H9 (cell line): Measurements from ENCODE around the gene KRTAP5-6. TPM values are rescaled to one million over a fixed set of nuclear protein-coding genes. Genes with fewer than 3 reads are reported as not detected.
"Not testable (repeated sequence)": the region's sequence is repeated elsewhere in the genome, so short reads cannot be mapped to it uniquely, and the experiment has no call there.

Source experiments
- DNase-seq: peaks from one replicate; pipeline ENCODE4 v3.0.0-alpha.2; 2017
- H2AFZ ChIP-seq: one replicate; pipeline ENCODE4 v1.6.1; 2013; ENCODE audit warnings: mild to moderate bottlenecking, low read length, control low read depth, moderate library complexity
- H2AK5ac ChIP-seq: 2 replicates; pipeline ENCODE4 v1.6.1; 2013; ENCODE audit warnings: low read length, control low read depth, mixed read lengths; ENCODE audit not compliant: insufficient read length
- H2BK120ac ChIP-seq: one replicate; pipeline ENCODE4 v1.6.1; 2013; ENCODE audit warnings: low read depth, mild to moderate bottlenecking, low read length, control low read depth, inconsistent platforms; ENCODE audit not compliant: poor library complexity, severe bottlenecking
- H2BK12ac ChIP-seq: 2 replicates; pipeline ENCODE4 v1.6.1; 2013; ENCODE audit warnings: low read length, control low read depth, mixed read lengths, low read depth; ENCODE audit not compliant: insufficient read length
- H2BK15ac ChIP-seq: 2 replicates; pipeline ENCODE4 v1.6.1; 2013; ENCODE audit warnings: low read depth, low read length, control low read depth
- H2BK20ac ChIP-seq: one replicate; pipeline ENCODE4 v1.6.1; 2013; ENCODE audit warnings: low read depth, mild to moderate bottlenecking, low read length, control low read depth, inconsistent platforms; ENCODE audit not compliant: poor library complexity, severe bottlenecking
- H2BK5ac ChIP-seq: 2 replicates; pipeline ENCODE4 v1.6.1; 2013; ENCODE audit warnings: low read length, control low read depth, mixed read lengths; ENCODE audit not compliant: insufficient read length
- H3K14ac ChIP-seq: 2 replicates; pipeline ENCODE4 v1.6.1; 2013; ENCODE audit warnings: low read length, control low read depth; ENCODE audit not compliant: insufficient read depth
- H3K18ac ChIP-seq: 2 replicates; pipeline ENCODE4 v1.6.1; 2013; ENCODE audit warnings: low read depth, mild to moderate bottlenecking, mixed read lengths, low read length, control low read depth; ENCODE audit not compliant: insufficient read length
- H3K23ac ChIP-seq: 2 replicates; pipeline ENCODE4 v1.6.1; 2013; ENCODE audit warnings: low read length, control low read depth, mixed read lengths, low read depth; ENCODE audit not compliant: insufficient read length
- H3K23me2 ChIP-seq: 2 replicates; pipeline ENCODE4 v1.6.1; 2013; ENCODE audit warnings: low read depth, mild to moderate bottlenecking, mixed read lengths, low read length, control low read depth; ENCODE audit not compliant: insufficient read length, poor library complexity, severe bottlenecking
- H3K27ac ChIP-seq: 2 replicates; pipeline ENCODE4 v1.5.1; 2013; ENCODE audit warnings: low read length, control low read depth, mixed read lengths, low read depth; ENCODE audit not compliant: insufficient read length
- H3K27me3 ChIP-seq: 2 replicates; pipeline ENCODE4 v1.6.1; 2013; ENCODE audit warnings: low read length, control low read depth, inconsistent platforms; ENCODE audit not compliant: insufficient read depth
- H3K4ac ChIP-seq: 2 replicates; pipeline ENCODE4 v1.6.1; 2013; ENCODE audit warnings: low read depth, mild to moderate bottlenecking, control low read depth, inconsistent platforms, low read length, moderate library complexity
- H3K4me1 ChIP-seq: 2 replicates; pipeline ENCODE4 v1.6.1; 2013; ENCODE audit warnings: low read length, control low read depth, inconsistent platforms; ENCODE audit not compliant: insufficient read depth
- H3K4me2 ChIP-seq: 2 replicates; pipeline ENCODE4 v1.6.1; 2013; ENCODE audit warnings: low read length, control low read depth, mixed read lengths; ENCODE audit not compliant: insufficient read length, insufficient read depth
- H3K56ac ChIP-seq: 2 replicates; pipeline ENCODE4 v1.6.1; 2013; ENCODE audit warnings: low read depth, mild to moderate bottlenecking, mixed read lengths, low read length, control low read depth; ENCODE audit not compliant: insufficient read length
- H3K79me1 ChIP-seq: 2 replicates; pipeline ENCODE4 v1.6.1; 2013; ENCODE audit warnings: low read depth, mild to moderate bottlenecking, moderate library complexity, low read length, control low read depth, inconsistent platforms; ENCODE audit not compliant: insufficient read depth, poor library complexity, severe bottlenecking
- H3K79me2 ChIP-seq: 2 replicates; pipeline ENCODE4 v1.6.1; 2013; ENCODE audit warnings: low read length, control low read depth, inconsistent platforms; ENCODE audit not compliant: insufficient read depth
- H3K9ac ChIP-seq: 2 replicates; pipeline ENCODE4 v1.6.1; 2013; ENCODE audit warnings: low read length, control low read depth, mixed read lengths; ENCODE audit not compliant: insufficient read length; ENCODE audit errors: extremely low read depth
- H3K9me3 ChIP-seq: one replicate; pipeline ENCODE4 v1.6.1; 2013; ENCODE audit warnings: low read depth, low read length, inconsistent platforms; ENCODE audit not compliant: control insufficient read depth
- H3T11ph ChIP-seq: one replicate; pipeline ENCODE4 v1.6.1; 2013; ENCODE audit warnings: mild to moderate bottlenecking, low read length, control low read depth, inconsistent platforms
- H4K20me1 ChIP-seq: one replicate; pipeline ENCODE4 v1.6.1; 2013; ENCODE audit not compliant: control insufficient read depth, insufficient read length, insufficient read depth
- H4K5ac ChIP-seq: 2 replicates; pipeline ENCODE4 v1.6.1; 2013; ENCODE audit warnings: low read depth, mild to moderate bottlenecking, mixed read lengths, low read length, control low read depth; ENCODE audit not compliant: insufficient read length
- H4K8ac ChIP-seq: replicated peaks from 2 replicates; pipeline ENCODE4 v1.6.1; 2013; ENCODE audit warnings: low read length, control low read depth, mixed read lengths, low read depth; ENCODE audit not compliant: insufficient read length
- H4K91ac ChIP-seq: 2 replicates; pipeline ENCODE4 v1.6.1; 2013; ENCODE audit warnings: low read depth, mild to moderate bottlenecking, moderate library complexity, mixed read lengths, low read length, control low read depth; ENCODE audit not compliant: insufficient read length
- H3K27ac Mint-ChIP-seq, 3 experiments: 2 replicates in 2 of 3; 3 replicates in 1 of 3; pipeline ENCODE4 v1.8.0; 2020 to 2021; ENCODE audit warnings: mixed read lengths in 3 of 3, mild to moderate bottlenecking in 1 of 3, moderate library complexity in 1 of 3
- H3K27me3 Mint-ChIP-seq: 2 replicates; pipeline ENCODE4 v1.8.0; 2021; ENCODE audit warnings: low read depth, mild to moderate bottlenecking, moderate library complexity, mixed read lengths
- H3K36me3 Mint-ChIP-seq, 3 experiments: 2 replicates in 2 of 3; 3 replicates in 1 of 3; pipeline ENCODE4 v1.8.0; 2020 to 2021; ENCODE audit warnings: low read depth in 3 of 3, mixed read lengths in 3 of 3; ENCODE audit not compliant: insufficient read depth in 1 of 3
- H3K4me1 Mint-ChIP-seq, 2 experiments: 2 replicates each; pipeline ENCODE4 v1.8.0; 2020; ENCODE audit warnings: mixed read lengths in 2 of 2
- H3K4me3 Mint-ChIP-seq, 2 experiments: 2 replicates in 1 of 2; 3 replicates in 1 of 2; pipeline ENCODE4 v1.8.0; 2020 to 2021; ENCODE audit warnings: mild to moderate bottlenecking in 2 of 2, mixed read lengths in 2 of 2, moderate library complexity in 1 of 2
- H3K9me3 Mint-ChIP-seq, 2 experiments: 2 replicates in 1 of 2; 3 replicates in 1 of 2; pipeline ENCODE4 v1.8.0; 2020; ENCODE audit warnings: mild to moderate bottlenecking in 2 of 2, mixed read lengths in 2 of 2, moderate library complexity in 1 of 2
- WGBS: extraction: QIAGEN DNeasy Blood & Tissue Kit; methylation state at CpG from one replicate; pipeline ENCODE4 v1.1.7; 2013; ENCODE audit warnings: missing lambda C conversion rate, low lambda C conversion rate, mixed read lengths; ENCODE audit not compliant: insufficient read length; ENCODE audit errors: extremely low coverage; 5-methylcytosine and 5-hydroxymethylcytosine counted together
- total RNA-seq: library from RNA; stranded (reverse); gene quantifications from 2 replicates; pipeline ENCODE4 v1.2.1, GENCODE V29; 2021
- TF ChIP-seq, protein P1 (sequence below): fragments of 200-600 bp; sonication (generic); conservative IDR thresholded peaks from 3 replicates; pipeline ENCODE4 v1.8.0; 2021; ENCODE audit warnings: antibody characterized with exemption, mild to moderate bottlenecking

Gene KRTAP5-6
- total RNA-seq, 1 experiment from 2014 or later, result not detected

DNA sequence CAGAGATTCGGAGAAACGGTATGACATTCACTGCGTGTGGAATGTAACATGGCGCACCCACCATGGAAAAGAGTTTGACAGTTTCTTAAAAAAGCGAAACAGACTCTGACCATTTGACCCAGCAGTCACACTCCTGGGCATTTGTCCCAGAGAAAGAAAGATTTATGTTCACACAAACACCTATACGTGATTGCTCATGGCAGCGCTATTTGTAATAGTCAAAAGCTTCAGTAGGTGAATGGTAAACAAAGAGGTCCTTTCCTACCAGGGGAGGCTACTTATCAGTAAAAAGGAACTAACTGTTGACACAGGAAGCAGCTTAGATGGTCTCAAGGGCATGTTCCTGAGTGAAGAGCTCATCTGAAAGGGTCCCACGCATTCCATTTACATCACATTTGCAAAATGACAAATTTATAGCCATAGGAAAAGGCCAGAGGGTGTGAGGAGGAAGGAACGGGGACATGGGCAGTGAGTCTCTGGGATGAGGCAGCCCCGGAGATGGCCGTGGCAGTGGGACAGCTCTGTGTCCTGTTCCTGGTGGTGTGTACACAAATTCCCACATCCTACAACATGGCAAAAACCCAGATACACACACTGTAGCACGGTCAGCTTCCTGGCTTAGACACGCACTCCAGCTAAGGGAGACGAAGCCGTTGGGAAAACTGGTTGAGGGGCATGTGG lies 14.6 kb upstream of the KRTAP5-6 start:
- Histone ChIP-seq H2BK15ac (no peak overlapping the region), H2BK20ac (no peak overlapping the region), H2BK120ac (no peak overlapping the region), H3K79me1 (no peaks in the 10 kb centered on the region), H3T11ph (no peak overlapping the region), H2AFZ (no peak overlapping the region), H3K4ac (no peak overlapping the region), H3K18ac (no peak overlapping the region), H3K9me3 (no peaks in the 10 kb centered on the region), H2AK5ac (no peak overlapping the region), H4K20me1 (no peaks in the 10 kb centered on the region), H3K4me2 (no peak overlapping the region), H3K14ac (no peak overlapping the region), H3K9ac (no peak overlapping the region), H3K23me2 (no peaks in the 10 kb centered on the region), H3K23ac (no peak overlapping the region), H2BK12ac (no peak overlapping the region), H4K91ac (no peak overlapping the region), H4K8ac (no peak overlapping the region), H3K56ac (no peak overlapping the region), H3K27ac (no peak overlapping the region), H2BK5ac (no peak overlapping the region), H4K5ac (no peak overlapping the region), H3K79me2 (no peaks in the 10 kb centered on the region), H3K4me1 (no peaks in the 10 kb centered on the region), H3K27me3 (no peaks in the 10 kb centered on the region)
- H3K36me3 Mint-ChIP-seq, result no peaks in the 10 kb centered on the region
- TF ChIP-seq, protein P1, sequence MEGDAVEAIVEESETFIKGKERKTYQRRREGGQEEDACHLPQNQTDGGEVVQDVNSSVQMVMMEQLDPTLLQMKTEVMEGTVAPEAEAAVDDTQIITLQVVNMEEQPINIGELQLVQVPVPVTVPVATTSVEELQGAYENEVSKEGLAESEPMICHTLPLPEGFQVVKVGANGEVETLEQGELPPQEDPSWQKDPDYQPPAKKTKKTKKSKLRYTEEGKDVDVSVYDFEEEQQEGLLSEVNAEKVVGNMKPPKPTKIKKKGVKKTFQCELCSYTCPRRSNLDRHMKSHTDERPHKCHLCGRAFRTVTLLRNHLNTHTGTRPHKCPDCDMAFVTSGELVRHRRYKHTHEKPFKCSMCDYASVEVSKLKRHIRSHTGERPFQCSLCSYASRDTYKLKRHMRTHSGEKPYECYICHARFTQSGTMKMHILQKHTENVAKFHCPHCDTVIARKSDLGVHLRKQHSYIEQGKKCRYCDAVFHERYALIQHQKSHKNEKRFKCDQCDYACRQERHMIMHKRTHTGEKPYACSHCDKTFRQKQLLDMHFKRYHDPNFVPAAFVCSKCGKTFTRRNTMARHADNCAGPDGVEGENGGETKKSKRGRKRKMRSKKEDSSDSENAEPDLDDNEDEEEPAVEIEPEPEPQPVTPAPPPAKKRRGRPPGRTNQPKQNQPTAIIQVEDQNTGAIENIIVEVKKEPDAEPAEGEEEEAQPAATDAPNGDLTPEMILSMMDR, result no peak
- no peak overlapping the region for H3K27ac Mint-ChIP-seq
- H3K9me3 Mint-ChIP-seq, result no peaks in the 10 kb centered on the region
- H3K4me1 Mint-ChIP-seq, result no peaks in the 10 kb centered on the region
- H3K4me3 Mint-ChIP-seq, result no peak overlapping the region
- peaks cover 11% of the 10 kb centered on the region for H3K27me3 Mint-ChIP-seq
- DNase-seq, result no peak
- WGBS, result no CpG with 5 or more reads among the region's 15 CpGs

DNA sequence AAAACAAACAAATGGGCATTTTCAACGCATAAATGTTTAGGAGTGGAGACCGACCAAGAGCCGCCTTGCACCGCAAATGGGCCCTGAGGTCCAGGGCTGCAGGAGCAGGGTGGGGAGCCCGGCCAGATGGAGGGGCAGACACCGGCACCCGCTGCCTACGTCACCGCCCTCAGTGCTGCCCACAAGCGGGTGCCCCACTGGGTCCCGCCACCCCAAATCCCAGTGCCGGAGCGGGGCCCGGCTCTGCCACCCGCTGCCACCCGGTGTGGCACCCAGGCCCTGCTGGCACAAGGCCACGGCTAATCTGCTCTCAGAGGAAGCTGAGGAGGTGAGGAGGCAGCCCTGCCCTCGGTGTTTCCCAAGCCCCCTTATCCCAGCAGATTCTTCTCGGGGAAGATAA lies 13.8 kb upstream of the KRTAP5-6 start:
- H3K4me1 ChIP-seq, H4K91ac ChIP-seq, H3K4me1 Mint-ChIP-seq, H3K79me1 ChIP-seq, H3K9me3 Mint-ChIP-seq, H3K79me2 ChIP-seq, H3K23ac ChIP-seq, H2BK5ac ChIP-seq, H3K9me3 ChIP-seq, H3K4ac ChIP-seq, H3K14ac ChIP-seq, H3K27me3 ChIP-seq, H3K9ac ChIP-seq, H4K20me1 ChIP-seq, H3K4me2 ChIP-seq, DNase-seq, H2BK12ac ChIP-seq, H3K27ac ChIP-seq, H2BK15ac ChIP-seq, H3K4me3 Mint-ChIP-seq, H2BK120ac ChIP-seq, H4K8ac ChIP-seq, H3K36me3 Mint-ChIP-seq, H3K27ac Mint-ChIP-seq, H4K5ac ChIP-seq, H3T11ph ChIP-seq, H2AK5ac ChIP-seq, H2BK20ac ChIP-seq, H3K23me2 ChIP-seq, H2AFZ ChIP-seq, H3K18ac ChIP-seq, H3K56ac ChIP-seq: not testable (repeated sequence)
- H3K27me3 Mint-ChIP-seq, result peaks cover 12% of the 10 kb centered on the region
- WGBS, result no CpG with 5 or more reads among the region's 19 CpGs
